NOMO-1 (cell line): ENCODE data around the gene KANSL2.
A peak's percentile ranks its signal among the peaks of the same experiment; 100 is the strongest.
"Not testable (repeated sequence)": the region's sequence is repeated elsewhere in the genome, so short reads cannot be mapped to it uniquely, and the experiment has no call there.

Source experiments
- DNase-seq, 2 experiments: peaks; one replicate each; lab custom pipeline; 2025; ENCODE audit not compliant: unreplicated experiment in 2 of 2; lab: John Stamatoyannopoulos, UW

Gene KANSL2

GRCh38 chr12:48686037-48686595 lies 4.1 kb upstream of the KANSL2 start:
- DNase-seq = no peak

GRCh38 chr12:48683534-48683933 lies 1.5 kb upstream of the KANSL2 start:
- no peak for DNase-seq

GRCh38 chr12:48682927-48683326 lies 889 bp upstream of the KANSL2 start:
- no peak for DNase-seq

- not testable (repeated sequence) for DNase-seq
Measured at GRCh38 chr12:48682533-48682905, 481 bp upstream of the KANSL2 start.

- peak in 1 of 2 experiments; percentile 14 for DNase-seq
Measured at GRCh38 chr12:48681399-48681709, 684 bp downstream of the KANSL2 start.

GRCh38 chr12:48680861-48681260 lies 1.2 kb downstream of the KANSL2 start:
- DNase-seq = no peak

- DNase-seq = no peak
Measured at GRCh38 chr12:48678551-48679185, 3.4 kb downstream of the KANSL2 start.

- DNase-seq = no peak
Measured at GRCh38 chr12:48671231-48671856, 10.7 kb downstream of the KANSL2 start.

GRCh38 chr12:48668996-48669395 lies 13.0 kb downstream of the KANSL2 start:
- no peak for DNase-seq

GRCh38 chr12:48659863-48660262 lies 22.2 kb downstream of the KANSL2 start:
- no peak for DNase-seq

- DNase-seq = no peak
Measured at GRCh38 chr12:48651681-48652080, 30.4 kb downstream of the KANSL2 start.

GRCh38 chr12:48645354-48645753 lies 36.7 kb downstream of the KANSL2 start:
- DNase-seq = not testable (repeated sequence)

GRCh38 chr12:48643011-48643410 lies 39.0 kb downstream of the KANSL2 start:
- no peak for DNase-seq

- not testable (repeated sequence) for DNase-seq
Measured at GRCh38 chr12:48641752-48642555, 40.1 kb downstream of the KANSL2 start.

- no peak for DNase-seq
Measured at GRCh38 chr12:48640854-48641253, 41.2 kb downstream of the KANSL2 start.

GRCh38 chr12:48640428-48640827 lies 41.6 kb downstream of the KANSL2 start:
- DNase-seq = no peak

- no peak for DNase-seq
Measured at GRCh38 chr12:48631071-48631470, 51.0 kb downstream of the KANSL2 start.

- DNase-seq = no peak
Measured at GRCh38 chr12:48630346-48630745, 51.7 kb downstream of the KANSL2 start.

GRCh38 chr12:48629541-48629940 lies 52.5 kb downstream of the KANSL2 start:
- no peak for DNase-seq

- no peak for DNase-seq
Measured at GRCh38 chr12:48627556-48627955, 54.5 kb downstream of the KANSL2 start.

- DNase-seq = not testable (repeated sequence)
Measured at GRCh38 chr12:48622997-48623396, 59.0 kb downstream of the KANSL2 start.

- peak; percentile 46 to 71 for DNase-seq
Measured at GRCh38 chr12:48618541-48618940, 63.5 kb downstream of the KANSL2 start.
